Measurements from ENCODE around the gene BAHCC1.

DNA sequence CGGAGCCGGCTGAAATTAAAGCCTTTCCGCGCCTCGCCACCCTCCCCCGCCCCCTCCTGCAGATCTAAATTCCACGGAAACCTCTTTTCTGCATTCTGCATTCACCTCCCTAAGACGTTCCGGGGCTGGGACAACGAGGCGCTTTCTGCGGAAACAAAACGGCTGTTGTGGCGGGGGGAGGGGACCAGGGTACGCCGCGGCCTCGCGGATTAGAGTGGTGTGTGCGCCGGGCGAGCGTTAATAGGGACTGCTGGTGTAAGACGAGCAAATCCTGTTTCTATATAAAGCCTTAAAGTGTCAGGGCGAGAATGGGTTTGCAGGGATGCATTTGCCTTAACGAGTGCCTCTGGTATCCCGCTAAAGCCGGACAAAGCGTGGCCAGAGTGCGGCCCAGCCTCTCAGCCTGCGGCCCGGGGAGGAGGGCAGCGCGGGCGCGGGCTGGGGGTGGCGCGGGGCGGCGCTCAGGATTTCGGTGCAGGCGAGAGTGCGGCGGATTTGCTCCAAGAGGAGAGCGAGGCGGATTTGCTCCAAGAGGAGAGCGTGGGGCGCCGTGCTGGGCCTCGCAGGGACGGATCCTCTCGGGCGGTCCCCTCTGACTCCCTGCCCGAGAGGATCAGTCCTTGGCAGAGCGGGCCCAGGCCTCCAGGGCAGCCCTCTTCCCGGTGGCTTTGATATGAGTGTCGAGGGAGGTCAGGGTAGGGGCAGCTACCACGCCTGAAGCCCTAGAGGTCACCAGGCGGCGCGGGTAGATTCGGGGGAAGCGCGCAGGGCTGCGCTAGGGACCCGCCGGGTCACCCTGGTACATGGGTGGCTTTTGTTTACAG lies 5.1 kb downstream of the BAHCC1 start:
- TF ChIP-seq, protein P1, sequence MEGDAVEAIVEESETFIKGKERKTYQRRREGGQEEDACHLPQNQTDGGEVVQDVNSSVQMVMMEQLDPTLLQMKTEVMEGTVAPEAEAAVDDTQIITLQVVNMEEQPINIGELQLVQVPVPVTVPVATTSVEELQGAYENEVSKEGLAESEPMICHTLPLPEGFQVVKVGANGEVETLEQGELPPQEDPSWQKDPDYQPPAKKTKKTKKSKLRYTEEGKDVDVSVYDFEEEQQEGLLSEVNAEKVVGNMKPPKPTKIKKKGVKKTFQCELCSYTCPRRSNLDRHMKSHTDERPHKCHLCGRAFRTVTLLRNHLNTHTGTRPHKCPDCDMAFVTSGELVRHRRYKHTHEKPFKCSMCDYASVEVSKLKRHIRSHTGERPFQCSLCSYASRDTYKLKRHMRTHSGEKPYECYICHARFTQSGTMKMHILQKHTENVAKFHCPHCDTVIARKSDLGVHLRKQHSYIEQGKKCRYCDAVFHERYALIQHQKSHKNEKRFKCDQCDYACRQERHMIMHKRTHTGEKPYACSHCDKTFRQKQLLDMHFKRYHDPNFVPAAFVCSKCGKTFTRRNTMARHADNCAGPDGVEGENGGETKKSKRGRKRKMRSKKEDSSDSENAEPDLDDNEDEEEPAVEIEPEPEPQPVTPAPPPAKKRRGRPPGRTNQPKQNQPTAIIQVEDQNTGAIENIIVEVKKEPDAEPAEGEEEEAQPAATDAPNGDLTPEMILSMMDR (conservative IDR thresholded peaks at IDR 0.05; ENCODE audit: low read depth, low read length), result no peak
- TF ChIP-seq EZH2 (IDR thresholded peaks at IDR 0.05; ENCODE audit: borderline replicate concordance, low read depth, low read length, poor library complexity, severe bottlenecking), result no peak
